H1 (cell line): ENCODE data around the gene KRT77. TPM values are rescaled to one million over a fixed set of nuclear protein-coding genes. Genes with fewer than 3 reads are reported as not detected.
A peak's percentile ranks its signal among the peaks of the same experiment; 100 is the strongest.

Source experiments
- CTCF ChIA-PET: fragments of 300-600 bp; sonication (Branson Sonifier 250); formaldehyde crosslinking; loops from one replicate; lab custom pipeline; 2021; ENCODE audit not compliant: partially characterized antibody; lab: Charles Lee
- POLR2A ChIA-PET: fragments of 300-600 bp; sonication (Branson Sonifier 250); formaldehyde crosslinking; loops from one replicate; lab custom pipeline; 2021; ENCODE audit warnings: inconsistent platforms; ENCODE audit not compliant: partially characterized antibody; lab: Charles Lee
- DNase-seq, 2 experiments: peaks; one replicate each; pipeline versions ENCODE4 v3.0.0 to v3.0.0-alpha.2; 2010 to 2022; ENCODE audit warnings: low spot score in 2 of 2, low read depth in 1 of 2, mixed read lengths in 1 of 2
- FAIRE-seq: peaks from 2 replicates; lab custom pipeline; 2011; peaks lifted over from hg19 to GRCh38; lab: Jason Lieb, UNC
- H2AFZ ChIP-seq: 2 replicates; pipeline ENCODE4 v1.8.1; 2012; ENCODE audit warnings: low read length, inconsistent platforms
- H2AK5ac ChIP-seq: 2 replicates; pipeline ENCODE4 v1.6.1; 2013; ENCODE audit warnings: low read depth, low read length
- H2BK120ac ChIP-seq: replicated peaks from 2 replicates; pipeline ENCODE3; 2013; ENCODE audit warnings: low read depth, low read length, inconsistent platforms
- H2BK12ac ChIP-seq: 2 replicates; pipeline ENCODE4 v1.6.1; 2013; ENCODE audit warnings: low read depth, low read length
- H2BK15ac ChIP-seq: 2 replicates; pipeline ENCODE4 v1.6.1; 2013; ENCODE audit warnings: low read length
- H2BK20ac ChIP-seq: 2 replicates; pipeline ENCODE4 v1.6.1; 2013; ENCODE audit warnings: low read length
- H2BK5ac ChIP-seq: 2 replicates; pipeline ENCODE4 v1.6.1; 2013; ENCODE audit warnings: low read depth, low read length
- H3K14ac ChIP-seq: 2 replicates; pipeline ENCODE4 v1.6.1; 2013; ENCODE audit warnings: inconsistent platforms; ENCODE audit not compliant: insufficient read length
- H3K18ac ChIP-seq: 2 replicates; pipeline ENCODE4 v1.6.1; 2013; ENCODE audit warnings: low read length; ENCODE audit errors: extremely low read depth
- H3K23ac ChIP-seq: 2 replicates; pipeline ENCODE4 v1.6.1; 2013; ENCODE audit warnings: inconsistent platforms; ENCODE audit not compliant: insufficient read length
- H3K23me2 ChIP-seq: 2 replicates; pipeline ENCODE4 v1.6.1; 2013; ENCODE audit warnings: low read depth, low read length
- H3K27ac ChIP-seq: 2 replicates; pipeline ENCODE4 v1.6.1; 2011; ENCODE audit warnings: low read depth, low read length, inconsistent platforms
- H3K27me3 ChIP-seq, 4 experiments: replicated peaks in 1 of 4; 1 replicate in 1 of 4; 2 replicates in 3 of 4; pipeline versions ENCODE4 v1.6.1 to v1.8.1; 2011 to 2013; ENCODE audit warnings: low read length in 3 of 4, mild to moderate bottlenecking in 3 of 4, inconsistent platforms in 2 of 4, mixed read lengths in 2 of 4, moderate library complexity in 1 of 4; ENCODE audit not compliant: control insufficient read depth in 3 of 4, insufficient read depth in 3 of 4; ENCODE audit errors: extremely low read depth in 1 of 4
- H3K36me3 ChIP-seq, 4 experiments: 2 replicates each; pipeline versions ENCODE4 v1.6.1 to v1.8.1; 2011 to 2013; ENCODE audit warnings: mild to moderate bottlenecking in 4 of 4, low read length in 3 of 4, moderate library complexity in 2 of 4, control low read depth in 1 of 4, inconsistent platforms in 1 of 4; ENCODE audit not compliant: insufficient read depth in 4 of 4, control insufficient read depth in 2 of 4
- H3K4ac ChIP-seq: replicated peaks from 2 replicates; pipeline ENCODE3; 2013; ENCODE audit warnings: low read length, low read depth, mixed read lengths, inconsistent platforms; ENCODE audit not compliant: insufficient read length
- H3K4me1 ChIP-seq, 4 experiments: replicated peaks in 1 of 4; 1 replicate in 1 of 4; 2 replicates in 3 of 4; pipeline versions ENCODE4 v1.6.1 to v1.8.1; 2011 to 2013; ENCODE audit warnings: low read length in 3 of 4, inconsistent platforms in 2 of 4, mixed read lengths in 1 of 4; ENCODE audit not compliant: insufficient read depth in 4 of 4, control insufficient read depth in 3 of 4
- H3K4me2 ChIP-seq, 2 experiments: 2 replicates each; pipeline versions ENCODE4 v1.6.1 to v1.8.1; 2011 to 2013; ENCODE audit warnings: low read depth in 2 of 2, low read length in 2 of 2, control low read depth in 1 of 2, inconsistent platforms in 1 of 2, mild to moderate bottlenecking in 1 of 2; ENCODE audit not compliant: insufficient read depth in 1 of 2
- H3K4me3 ChIP-seq, 4 experiments: fragments of 200-600, 300-600 bp in 1 of 4; sonication (generic), shearing (Covaris generic), sonication (Bioruptor Twin) in 1 of 4; 2 replicates each; pipeline versions ENCODE4 v1.5.1 to v1.8.1; 2011 to 2016; ENCODE audit warnings: low read length in 4 of 4, low read depth in 3 of 4, control low read depth in 2 of 4, inconsistent platforms in 2 of 4, mild to moderate bottlenecking in 2 of 4, mixed read lengths in 1 of 4, moderate library complexity in 1 of 4; ENCODE audit not compliant: insufficient read depth in 2 of 4; ENCODE audit errors: extremely low read depth in 1 of 4
- H3K56ac ChIP-seq: replicated peaks from 2 replicates; pipeline ENCODE3; 2013; ENCODE audit warnings: low read depth, mild to moderate bottlenecking, mixed read lengths, low read length, inconsistent platforms; ENCODE audit not compliant: insufficient read length
- H3K79me1 ChIP-seq: 2 replicates; pipeline ENCODE4 v1.6.1; 2013; ENCODE audit warnings: low read depth, low read length, control low read depth
- H3K79me2 ChIP-seq, 2 experiments: 2 replicates each; pipeline versions ENCODE4 v1.6.1 to v1.8.1; 2012 to 2013; ENCODE audit warnings: low read length in 2 of 2, mild to moderate bottlenecking in 2 of 2, inconsistent platforms in 1 of 2; ENCODE audit not compliant: insufficient read depth in 2 of 2, control insufficient read depth in 1 of 2
- H3K9ac ChIP-seq, 4 experiments: replicated peaks in 1 of 4; 1 replicate in 1 of 4; 2 replicates in 3 of 4; pipeline versions ENCODE4 v1.6.1 to v1.8.1; 2011 to 2013; ENCODE audit warnings: low read depth in 3 of 4, low read length in 3 of 4, control low read depth in 2 of 4, mild to moderate bottlenecking in 2 of 4, moderate library complexity in 2 of 4, inconsistent platforms in 1 of 4; ENCODE audit errors: extremely low read depth in 1 of 4
- H3K9me3 ChIP-seq, 2 experiments: 2 replicates each; pipeline versions ENCODE4 v1.6.1 to v1.8.1; 2012 to 2013; ENCODE audit warnings: mild to moderate bottlenecking in 2 of 2, moderate library complexity in 2 of 2, control low read depth in 1 of 2, inconsistent platforms in 1 of 2, low read depth in 1 of 2, low read length in 1 of 2, mixed read lengths in 1 of 2; ENCODE audit not compliant: insufficient read depth in 2 of 2
- H4K20me1 ChIP-seq, 2 experiments: replicated peaks in 1 of 2; 2 replicates each; pipeline versions ENCODE3 to v1.8.1; 2011 to 2013; ENCODE audit warnings: inconsistent platforms in 2 of 2, low read length in 2 of 2, mild to moderate bottlenecking in 1 of 2; ENCODE audit not compliant: insufficient read depth in 2 of 2, control insufficient read depth in 1 of 2
- H4K5ac ChIP-seq: 2 replicates; pipeline ENCODE4 v1.6.1; 2013; ENCODE audit warnings: low read length, low read depth, mixed read lengths, inconsistent platforms; ENCODE audit not compliant: insufficient read length
- H4K8ac ChIP-seq: 2 replicates; pipeline ENCODE4 v1.8.0; 2013; ENCODE audit warnings: mild to moderate bottlenecking, moderate library complexity, low read length, inconsistent platforms; ENCODE audit not compliant: insufficient read depth; ENCODE audit errors: extremely low read depth
- H4K91ac ChIP-seq: replicated peaks from 2 replicates; pipeline ENCODE3; 2013; ENCODE audit warnings: low read length, mixed read lengths, inconsistent platforms; ENCODE audit not compliant: insufficient read length
- RAD21 ChIP-seq, 2 experiments: IDR thresholded peaks in 1 of 2; conservative IDR thresholded peaks in 1 of 2; 2 replicates each; pipeline ENCODE4 v1.6.1; 2011; ENCODE audit warnings: low read depth in 2 of 2, low read length in 2 of 2, improper control_type of control experiment in 1 of 2, inconsistent platforms in 1 of 2, mild to moderate bottlenecking in 1 of 2, moderate library complexity in 1 of 2
- SRF ChIP-seq: IDR thresholded peaks from 2 replicates; pipeline ENCODE4 v1.6.1; 2011; ENCODE audit warnings: mild to moderate bottlenecking, low read depth, low read length, moderate library complexity
- WGBS, 2 experiments: shearing (Covaris generic) in 1 of 2; methylation state at CpG; one replicate each; pipeline versions ENCODE4 v1.1.6 to v1.1.7; 2013 to 2015; ENCODE audit warnings: low lambda C conversion rate in 2 of 2, mixed read lengths in 2 of 2, inconsistent platforms in 1 of 2, low coverage in 1 of 2, missing lambda C conversion rate in 1 of 2; ENCODE audit not compliant: insufficient replicate concordance in 2 of 2, insufficient coverage in 1 of 2, insufficient read length in 1 of 2; ENCODE audit errors: extremely low coverage in 1 of 2, missing lambda C conversion rate in 1 of 2; 5-methylcytosine and 5-hydroxymethylcytosine counted together
- polyA plus RNA-seq, 7 experiments: library from polyadenylated mRNA; depleted of rRNA in 3 of 7; stranded (reverse) in 5 of 7; unstranded in 2 of 7; fragments of >200 nt in 5 of 7; fragments of 200-250 nt in 2 of 7; gene quantifications; 1 replicate in 5 of 7; 2 replicates in 1 of 7; 4 replicates in 1 of 7; pipeline versions ENCODE4 v1.2.1 to v1.2.3, GENCODE V29; 2011 to 2013; ENCODE audit warnings: missing spikeins in 2 of 7, mixed read lengths in 2 of 7
- total RNA-seq: library from RNA; stranded (reverse); fragmentation: NEBNext Ultra II Directional; extraction: Animal tissue kit (Norgen Biotek cat#: 25700); gene quantifications from 2 replicates; pipeline ENCODE4 v1.2.1, GENCODE V29; 2021

The KRT77 gene
- total and polyA plus RNA-seq, 2 of the 8 experiments (the other 6 are each of a cell fraction or from before 2014, with no cell fraction given), result 0.02 TPM; not detected in 1

GRCh38 chr12:52685406-52685890 lies 17.9 kb downstream of the KRT77 start:
- CTCF ChIA-PET, result interaction anchor here (0.6 to 2.1 kb wide), 8 partner anchors 14 to 464 kb away, joined by 3 to 5 read pairs (median 3); no protein-coding TSS in a partner anchor
- Histone ChIP-seq H3K27me3 (peaks cover 0 to 7% (median 6%) of the 10 kb centered on the region in 4 experiments; a peak in 5 of 7 replicates), H2BK20ac (no peak overlapping the region)

More at GRCh38 chr12:52685406-52685890, 17.9 kb downstream of the KRT77 start:
- Histone ChIP-seq H2BK120ac (no peak overlapping the region), H2BK12ac (no peak overlapping the region), H4K8ac (no peak overlapping the region; the same call in 1 of the 2 replicates), H3K4me2 (no peak overlapping the region), H4K5ac (no peak overlapping the region), H3K9ac (no peak overlapping the region), H3K23ac (no peak overlapping the region), H3K4me1 (peaks cover 0 to 2% (median under 1%) of the 10 kb centered on the region in 4 experiments; a peak in 2 of 7 replicates), H3K79me2 (no peaks in the 10 kb centered on the region), H3K79me1 (no peaks in the 10 kb centered on the region; the same call in 1 of the 2 replicates), H3K18ac (no peak overlapping the region), H2AFZ (no peak overlapping the region), H3K27ac (no peak overlapping the region), H3K56ac (no peak overlapping the region), H3K14ac (no peak overlapping the region), H3K4me3 (no peak overlapping the region), H2AK5ac (no peak overlapping the region), H2BK15ac (no peak overlapping the region), H4K91ac (no peak overlapping the region), H3K23me2 (no peaks in the 10 kb centered on the region), H3K36me3 (no peaks in the 10 kb centered on the region), H4K20me1 (no peaks in the 10 kb centered on the region), H3K9me3 (no peaks in the 10 kb centered on the region), H2BK5ac (no peak overlapping the region), H3K4ac (no peak overlapping the region)
- DNase-seq (no peak), FAIRE-seq (no peak)
- WGBS, 2 experiments, result 76% methylated on average over 6 of the region's 6 CpGs; no CpG with 5 or more reads in 1 of the 2 experiments
- POLR2A ChIA-PET, result interaction anchor here (0.6 kb wide), 1 partner anchor 1847 kb away, joined by 3 read pairs; no protein-coding TSS in a partner anchor
- TF ChIP-seq SRF (no peak), RAD21 (IDR thresholded peaks at IDR 0.05 in 1 of 2, conservative IDR thresholded peaks at IDR 0.05 in 1 of 2; ENCODE audit: low read depth in 2 of 2, low read length in 2 of 2) (peak in 1 of 2 experiments; percentile 14; a peak in 1 of 4 replicates)
